HepG2 (cell line): ENCODE measurements around the gene LRRC27. TPM values are rescaled to one million over a fixed set of nuclear protein-coding genes. Genes with fewer than 3 reads are reported as not detected.
A peak's percentile ranks its signal among the peaks of the same experiment; 100 is the strongest.

ENCODE experiments used
- ASH2L ChIP-seq: fragments of 300-600, 200-600 bp; sonication (generic); IDR thresholded peaks from 2 replicates; pipeline ENCODE4 v1.7.0; 2017; ENCODE audit warnings: low read depth, mild to moderate bottlenecking, moderate library complexity, mixed read lengths, low read length; ENCODE audit not compliant: insufficient read length
- EZH2 ChIP-seq: conservative IDR thresholded peaks from 2 replicates; pipeline ENCODE4 v1.6.1; 2012; ENCODE audit warnings: mild to moderate bottlenecking, low read depth, low read length, moderate library complexity
- FOXK1 ChIP-seq: sonication (generic); formaldehyde crosslinking; IDR thresholded peaks from 2 replicates; pipeline ENCODE4 v1.4.0; 2020; ENCODE audit warnings: low read depth, missing genetic modification reagents, borderline replicate concordance
- HIVEP1 ChIP-seq: sonication (generic); formaldehyde crosslinking; IDR thresholded peaks from 2 replicates; pipeline ENCODE4 v1.4.0; 2020; ENCODE audit warnings: mild to moderate bottlenecking, missing genetic modification reagents
- HNRNPH1 ChIP-seq: fragments of 200-400 bp; formaldehyde crosslinking; optimal IDR thresholded peaks from 2 replicates; pipeline ENCODE3; 2017; ENCODE audit warnings: mild to moderate bottlenecking, low read depth, low read length
- IKZF4 ChIP-seq: sonication (generic); formaldehyde crosslinking; IDR thresholded peaks from 2 replicates; pipeline ENCODE4 v1.5.1; 2020; ENCODE audit warnings: borderline replicate concordance, mild to moderate bottlenecking, low read depth, missing genetic modification reagents; ENCODE audit errors: not compliant biosample characterization
- MATR3 ChIP-seq: sonication (generic); formaldehyde crosslinking; IDR thresholded peaks from 2 replicates; pipeline ENCODE4 v1.4.0; 2020; ENCODE audit warnings: missing genetic modification reagents
- MEIS2 ChIP-seq: sonication (generic); formaldehyde crosslinking; IDR thresholded peaks from 2 replicates; pipeline ENCODE4 v1.9.0; 2021; ENCODE audit warnings: mild to moderate bottlenecking, missing genetic modification reagents
- SMC3 ChIP-seq: IDR thresholded peaks from 2 replicates; pipeline ENCODE4 v1.6.1; 2011; ENCODE audit warnings: low read length, improper control_type of control experiment
- ZKSCAN5 ChIP-seq: sonication (generic); formaldehyde crosslinking; IDR thresholded peaks from 2 replicates; pipeline ENCODE4 v1.5.1; 2020; ENCODE audit warnings: mild to moderate bottlenecking, missing genetic modification reagents
- ZNF337 ChIP-seq: sonication (generic); formaldehyde crosslinking; IDR thresholded peaks from 2 replicates; pipeline ENCODE4 v1.5.1; 2020; ENCODE audit warnings: missing genetic modification reagents, low read depth, mild to moderate bottlenecking, borderline replicate concordance
- ZNF431 ChIP-seq: sonication (generic); formaldehyde crosslinking; IDR thresholded peaks from 2 replicates; pipeline ENCODE4 v1.9.0; 2022; ENCODE audit warnings: missing genetic modification reagents, low read depth, mild to moderate bottlenecking, borderline replicate concordance
- ZNF746 ChIP-seq: sonication (generic); formaldehyde crosslinking; IDR thresholded peaks from 2 replicates; pipeline ENCODE4 v1.8.0; 2022; ENCODE audit warnings: mild to moderate bottlenecking, missing genetic modification reagents
- ZSCAN20 ChIP-seq: sonication (generic); formaldehyde crosslinking; IDR thresholded peaks from 2 replicates; pipeline ENCODE4 v1.4.0; 2020; ENCODE audit warnings: missing genetic modification reagents, mild to moderate bottlenecking, borderline replicate concordance
- ZSCAN22 ChIP-seq: sonication (generic); formaldehyde crosslinking; IDR thresholded peaks from 2 replicates; pipeline ENCODE4 v1.4.0; 2020; ENCODE audit warnings: mild to moderate bottlenecking, missing genetic modification reagents
- polyA plus RNA-seq, 8 experiments: library from polyadenylated mRNA; depleted of rRNA in 3 of 8; stranded (reverse) in 7 of 8; unstranded in 1 of 8; fragments of >200 nt; fragmentation: Illumina TruSeq in 4 of 8; extraction: Trizol in 4 of 8; gene quantifications; 2 replicates each; pipeline versions ENCODE4 v1.2.1 to v1.2.3, GENCODE V29; 2011 to 2016; ENCODE audit warnings: low read depth in 4 of 8, missing spikeins in 1 of 8, mixed read lengths in 1 of 8; ENCODE audit not compliant: insufficient read depth in 1 of 8
- total RNA-seq, 5 experiments: library from RNA; depleted of rRNA; stranded (reverse); fragments of >200 nt; fragmentation: Illumina TruSeq; extraction: Trizol; gene quantifications; 2 replicates each; pipeline ENCODE4 v1.2.3, GENCODE V29; 2016; ENCODE audit warnings: low read depth in 1 of 5
- TF ChIP-seq, protein P1 (sequence below): sonication (generic); formaldehyde crosslinking; IDR thresholded peaks from 2 replicates; pipeline ENCODE4 v1.4.0; 2020; ENCODE audit warnings: missing genetic modification reagents
- TF ChIP-seq, protein P2 (sequence below): sonication (generic); formaldehyde crosslinking; IDR thresholded peaks from 2 replicates; pipeline ENCODE4 v1.5.1; 2020; ENCODE audit warnings: mild to moderate bottlenecking, missing genetic modification reagents
- TF ChIP-seq, protein P3 (sequence below): sonication (generic); formaldehyde crosslinking; IDR thresholded peaks from 2 replicates; pipeline ENCODE4 v1.5.0; 2020; ENCODE audit warnings: missing genetic modification reagents, mild to moderate bottlenecking, borderline replicate concordance
- TF ChIP-seq, protein P4 (sequence below): sonication (generic); formaldehyde crosslinking; IDR thresholded peaks from 2 replicates; pipeline ENCODE4 v1.5.1; 2020; ENCODE audit warnings: mild to moderate bottlenecking, missing genetic modification reagents, moderate library complexity

Gene LRRC27
- total and polyA plus RNA-seq, 2 of the 13 experiments (the other 11 are each of a cell fraction or from before 2014, with no cell fraction given): 4.2 to 4.6 TPM

DNA sequence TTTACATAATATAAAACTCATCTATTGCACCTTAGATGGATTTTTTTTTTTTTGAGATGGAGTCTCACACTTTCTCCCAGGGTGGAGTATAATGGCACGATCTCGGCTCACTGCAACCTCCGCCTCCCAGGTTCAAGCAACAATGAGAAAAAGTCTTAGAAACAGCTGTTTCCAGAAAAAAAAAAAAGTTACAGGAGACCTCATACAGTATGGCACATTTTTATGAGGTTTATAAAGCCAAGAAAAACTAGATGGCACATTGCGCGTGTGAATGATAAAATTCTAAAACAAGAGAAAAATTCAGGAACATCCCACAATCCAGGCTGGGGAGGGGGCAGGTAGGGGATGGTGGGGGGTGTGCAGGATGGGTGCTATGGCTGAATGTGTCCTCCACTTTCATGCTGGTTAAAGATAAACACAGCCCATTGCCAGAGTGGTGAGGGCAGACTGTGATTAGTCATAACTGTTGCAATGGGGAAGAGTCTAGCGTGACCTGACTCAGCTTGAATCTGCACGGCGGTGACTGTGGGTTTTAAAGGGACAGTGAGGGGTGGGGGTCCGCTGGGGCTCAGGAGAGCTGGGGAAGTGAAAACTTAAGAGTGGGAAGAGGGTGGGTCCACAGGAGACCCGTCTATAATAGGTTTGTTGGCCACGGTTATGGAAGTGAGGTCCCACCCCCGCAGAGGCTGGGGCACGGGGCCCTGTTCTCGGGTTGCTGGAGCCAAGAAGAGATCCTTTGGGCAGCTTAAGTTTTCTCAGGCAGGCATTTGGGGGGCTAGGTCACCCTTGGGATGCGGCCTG lies 11.9 kb upstream of the LRRC27 start (continued):
- no peak for TF ChIP-seq ZNF746 (CRISPR knock-in tag)
- TF ChIP-seq, protein P1, sequence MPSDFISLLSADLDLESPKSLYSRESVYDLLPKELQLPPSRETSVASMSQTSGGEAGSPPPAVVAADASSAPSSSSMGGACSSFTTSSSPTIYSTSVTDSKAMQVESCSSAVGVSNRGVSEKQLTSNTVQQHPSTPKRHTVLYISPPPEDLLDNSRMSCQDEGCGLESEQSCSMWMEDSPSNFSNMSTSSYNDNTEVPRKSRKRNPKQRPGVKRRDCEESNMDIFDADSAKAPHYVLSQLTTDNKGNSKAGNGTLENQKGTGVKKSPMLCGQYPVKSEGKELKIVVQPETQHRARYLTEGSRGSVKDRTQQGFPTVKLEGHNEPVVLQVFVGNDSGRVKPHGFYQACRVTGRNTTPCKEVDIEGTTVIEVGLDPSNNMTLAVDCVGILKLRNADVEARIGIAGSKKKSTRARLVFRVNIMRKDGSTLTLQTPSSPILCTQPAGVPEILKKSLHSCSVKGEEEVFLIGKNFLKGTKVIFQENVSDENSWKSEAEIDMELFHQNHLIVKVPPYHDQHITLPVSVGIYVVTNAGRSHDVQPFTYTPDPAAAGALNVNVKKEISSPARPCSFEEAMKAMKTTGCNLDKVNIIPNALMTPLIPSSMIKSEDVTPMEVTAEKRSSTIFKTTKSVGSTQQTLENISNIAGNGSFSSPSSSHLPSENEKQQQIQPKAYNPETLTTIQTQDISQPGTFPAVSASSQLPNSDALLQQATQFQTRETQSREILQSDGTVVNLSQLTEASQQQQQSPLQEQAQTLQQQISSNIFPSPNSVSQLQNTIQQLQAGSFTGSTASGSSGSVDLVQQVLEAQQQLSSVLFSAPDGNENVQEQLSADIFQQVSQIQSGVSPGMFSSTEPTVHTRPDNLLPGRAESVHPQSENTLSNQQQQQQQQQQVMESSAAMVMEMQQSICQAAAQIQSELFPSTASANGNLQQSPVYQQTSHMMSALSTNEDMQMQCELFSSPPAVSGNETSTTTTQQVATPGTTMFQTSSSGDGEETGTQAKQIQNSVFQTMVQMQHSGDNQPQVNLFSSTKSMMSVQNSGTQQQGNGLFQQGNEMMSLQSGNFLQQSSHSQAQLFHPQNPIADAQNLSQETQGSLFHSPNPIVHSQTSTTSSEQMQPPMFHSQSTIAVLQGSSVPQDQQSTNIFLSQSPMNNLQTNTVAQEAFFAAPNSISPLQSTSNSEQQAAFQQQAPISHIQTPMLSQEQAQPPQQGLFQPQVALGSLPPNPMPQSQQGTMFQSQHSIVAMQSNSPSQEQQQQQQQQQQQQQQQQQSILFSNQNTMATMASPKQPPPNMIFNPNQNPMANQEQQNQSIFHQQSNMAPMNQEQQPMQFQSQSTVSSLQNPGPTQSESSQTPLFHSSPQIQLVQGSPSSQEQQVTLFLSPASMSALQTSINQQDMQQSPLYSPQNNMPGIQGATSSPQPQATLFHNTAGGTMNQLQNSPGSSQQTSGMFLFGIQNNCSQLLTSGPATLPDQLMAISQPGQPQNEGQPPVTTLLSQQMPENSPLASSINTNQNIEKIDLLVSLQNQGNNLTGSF (CRISPR knock-in tag): no peak
- TF ChIP-seq ZKSCAN5 (CRISPR knock-in tag): no peak
- TF ChIP-seq MEIS2 (CRISPR knock-in tag): no peak
- TF ChIP-seq IKZF4: no peak
- TF ChIP-seq, protein P2, sequence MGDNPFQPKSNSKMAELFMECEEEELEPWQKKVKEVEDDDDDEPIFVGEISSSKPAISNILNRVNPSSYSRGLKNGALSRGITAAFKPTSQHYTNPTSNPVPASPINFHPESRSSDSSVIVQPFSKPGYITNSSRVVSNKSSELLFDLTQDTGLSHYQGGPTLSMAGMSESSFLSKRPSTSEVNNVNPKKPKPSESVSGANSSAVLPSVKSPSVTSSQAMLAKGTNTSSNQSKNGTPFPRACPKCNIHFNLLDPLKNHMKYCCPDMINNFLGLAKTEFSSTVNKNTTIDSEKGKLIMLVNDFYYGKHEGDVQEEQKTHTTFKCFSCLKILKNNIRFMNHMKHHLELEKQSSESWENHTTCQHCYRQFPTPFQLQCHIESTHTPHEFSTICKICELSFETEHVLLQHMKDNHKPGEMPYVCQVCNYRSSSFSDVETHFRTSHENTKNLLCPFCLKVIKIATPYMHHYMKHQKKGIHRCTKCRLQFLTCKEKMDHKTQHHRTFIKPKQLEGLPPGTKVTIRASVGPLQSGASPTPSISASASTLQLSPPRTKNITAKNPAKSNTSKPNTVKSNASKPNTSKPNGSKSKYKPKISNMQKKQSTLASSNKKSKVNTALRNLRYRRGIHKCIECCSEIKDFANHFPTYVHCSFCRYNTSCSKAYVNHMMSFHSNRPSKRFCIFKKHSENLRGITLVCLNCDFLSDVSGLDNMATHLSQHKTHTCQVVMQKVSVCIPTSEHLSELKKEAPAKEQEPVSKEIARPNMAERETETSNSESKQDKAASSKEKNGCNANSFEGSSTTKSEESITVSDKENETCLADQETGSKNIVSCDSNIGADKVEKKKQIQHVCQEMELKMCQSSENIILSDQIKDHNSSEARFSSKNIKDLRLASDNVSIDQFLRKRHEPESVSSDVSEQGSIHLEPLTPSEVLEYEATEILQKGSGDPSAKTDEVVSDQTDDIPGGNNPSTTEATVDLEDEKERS (CRISPR knock-in tag): no peak
- 0 out of 2 replicates have a peak, but pooled peaks have one; percentile 3 for TF ChIP-seq SMC3
- TF ChIP-seq, protein P3, sequence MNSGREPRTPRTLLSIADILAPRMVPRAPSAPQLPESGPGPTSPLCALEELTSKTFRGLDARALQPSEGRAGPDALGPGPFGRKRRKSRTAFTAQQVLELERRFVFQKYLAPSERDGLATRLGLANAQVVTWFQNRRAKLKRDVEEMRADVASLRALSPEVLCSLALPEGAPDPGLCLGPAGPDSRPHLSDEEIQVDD (CRISPR knock-in tag): no peak
- TF ChIP-seq ZSCAN22 (CRISPR knock-in tag): no peak
- TF ChIP-seq ASH2L: no peak
- TF ChIP-seq ZSCAN20: no peak
- TF ChIP-seq MATR3 (CRISPR knock-in tag): no peak
- TF ChIP-seq ZNF431 (CRISPR knock-in tag): no peak
- TF ChIP-seq HIVEP1 (CRISPR knock-in tag): no peak
- no peak for TF ChIP-seq EZH2
- peak; percentile 31; the same call in 1 of the 2 replicates for TF ChIP-seq FOXK1 (CRISPR knock-in tag)
- TF ChIP-seq, protein P4, sequence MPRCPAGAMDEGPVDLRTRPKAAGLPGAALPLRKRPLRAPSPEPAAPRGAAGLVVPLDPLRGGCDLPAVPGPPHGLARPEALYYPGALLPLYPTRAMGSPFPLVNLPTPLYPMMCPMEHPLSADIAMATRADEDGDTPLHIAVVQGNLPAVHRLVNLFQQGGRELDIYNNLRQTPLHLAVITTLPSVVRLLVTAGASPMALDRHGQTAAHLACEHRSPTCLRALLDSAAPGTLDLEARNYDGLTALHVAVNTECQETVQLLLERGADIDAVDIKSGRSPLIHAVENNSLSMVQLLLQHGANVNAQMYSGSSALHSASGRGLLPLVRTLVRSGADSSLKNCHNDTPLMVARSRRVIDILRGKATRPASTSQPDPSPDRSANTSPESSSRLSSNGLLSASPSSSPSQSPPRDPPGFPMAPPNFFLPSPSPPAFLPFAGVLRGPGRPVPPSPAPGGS (CRISPR knock-in tag): no peak
- TF ChIP-seq HNRNPH1: no peak
- no peak for TF ChIP-seq ZNF337
